Ascending aorta (tissue), 2 donors: Measurements from ENCODE around the gene NFIA. TPM values are rescaled to one million over a fixed set of nuclear protein-coding genes. Genes with fewer than 3 reads are reported as not detected.

Experiments used
- DNase-seq, 2 donors: peaks; one replicate each; pipeline ENCODE4 v3.0.0-alpha.2; 2019; ENCODE audit warnings: low spot score in 2 of 2
- H3K27ac ChIP-seq, 2 donors: fragments of 200-600 bp; sonication (generic); one replicate each; pipeline ENCODE4 v1.5.1; 2016 to 2017; ENCODE audit warnings: mild to moderate bottlenecking in 1 of 2
- H3K27me3 ChIP-seq: fragments of 200-600 bp; sonication (generic); one replicate; pipeline ENCODE4 v1.5.1; 2017
- H3K36me3 ChIP-seq, 2 donors: fragments of 200-600 bp; sonication (generic); one replicate each; pipeline ENCODE4 v1.5.1; 2016
- H3K4me1 ChIP-seq, 2 donors: fragments of 200-600 bp; sonication (generic); one replicate each; pipeline ENCODE4 v1.5.1; 2016 to 2017; ENCODE audit warnings: mild to moderate bottlenecking in 1 of 2
- H3K4me3 ChIP-seq, 2 donors: fragments of 200-600 bp; sonication (generic); one replicate each; pipeline ENCODE4 v1.5.1; 2016 to 2017; ENCODE audit warnings: mild to moderate bottlenecking in 1 of 2
- H3K9me3 ChIP-seq, 2 donors: fragments of 200-600 bp; sonication (generic); one replicate each; pipeline ENCODE4 v1.5.1; 2016
- intact Hi-C: fragments of 100-400 bp; cut with DNase I; formaldehyde crosslinking; loops from one replicate; pipeline ENCODE4 v1.15.1; 2023
- total RNA-seq: library from RNA; depleted of rRNA; stranded (reverse); fragments of >200 nt; gene quantifications from one replicate; pipeline ENCODE4 v1.1.0, GENCODE V29; 2016
- TF ChIP-seq, protein P1 (sequence below), 3 experiments: fragments of 200-600 bp in 2 of 3; fragments of 450-650 bp in 1 of 3; sonication (generic) in 2 of 3; IDR thresholded peaks; one replicate each; pipeline ENCODE4 v1.5.1; 2016 to 2019; ENCODE audit warnings: antibody characterized with exemption in 3 of 3, mild to moderate bottlenecking in 1 of 3, moderate library complexity in 1 of 3

NFIA gene
- total RNA-seq, 1 donor from 2014 or later, result 52.0 TPM

- no peaks in the 10 kb centered on the region for H3K27me3 ChIP-seq
- no peak overlapping the region for H3K4me3 ChIP-seq
- H3K9me3 ChIP-seq, result no peaks in the 10 kb centered on the region
- intact Hi-C loops, result no loop called here
- TF ChIP-seq, protein P1, sequence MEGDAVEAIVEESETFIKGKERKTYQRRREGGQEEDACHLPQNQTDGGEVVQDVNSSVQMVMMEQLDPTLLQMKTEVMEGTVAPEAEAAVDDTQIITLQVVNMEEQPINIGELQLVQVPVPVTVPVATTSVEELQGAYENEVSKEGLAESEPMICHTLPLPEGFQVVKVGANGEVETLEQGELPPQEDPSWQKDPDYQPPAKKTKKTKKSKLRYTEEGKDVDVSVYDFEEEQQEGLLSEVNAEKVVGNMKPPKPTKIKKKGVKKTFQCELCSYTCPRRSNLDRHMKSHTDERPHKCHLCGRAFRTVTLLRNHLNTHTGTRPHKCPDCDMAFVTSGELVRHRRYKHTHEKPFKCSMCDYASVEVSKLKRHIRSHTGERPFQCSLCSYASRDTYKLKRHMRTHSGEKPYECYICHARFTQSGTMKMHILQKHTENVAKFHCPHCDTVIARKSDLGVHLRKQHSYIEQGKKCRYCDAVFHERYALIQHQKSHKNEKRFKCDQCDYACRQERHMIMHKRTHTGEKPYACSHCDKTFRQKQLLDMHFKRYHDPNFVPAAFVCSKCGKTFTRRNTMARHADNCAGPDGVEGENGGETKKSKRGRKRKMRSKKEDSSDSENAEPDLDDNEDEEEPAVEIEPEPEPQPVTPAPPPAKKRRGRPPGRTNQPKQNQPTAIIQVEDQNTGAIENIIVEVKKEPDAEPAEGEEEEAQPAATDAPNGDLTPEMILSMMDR (IDR thresholded peaks at IDR 0.05), result no peak
- H3K36me3 ChIP-seq, result no peaks in the 10 kb centered on the region
- H3K27ac ChIP-seq, result peak overlapping the region; percentile 68 to 76
- no peak for DNase-seq
- peaks cover 0 to 30% of the 10 kb centered on the region in 2 donors for H3K4me1 ChIP-seq
These were observed 198.1 kb downstream of the NFIA start for GRCh38 chr1:61280452-61280851.

GRCh38 chr1:61282387-61282786 is 200.0 kb downstream of the NFIA start:
- intact Hi-C loops, result no loop called here
- no peak for DNase-seq
- H3K27me3 ChIP-seq, result no peaks in the 10 kb centered on the region
- H3K4me1 ChIP-seq, result peaks cover 0 to 38% of the 10 kb centered on the region in 2 donors
- no peak overlapping the region for H3K4me3 ChIP-seq
- TF ChIP-seq, protein P1 (IDR thresholded peaks at IDR 0.05), result no peak
- no peaks in the 10 kb centered on the region for H3K36me3 ChIP-seq
- H3K9me3 ChIP-seq, result no peaks in the 10 kb centered on the region
- H3K27ac ChIP-seq, result peak overlapping the region; percentile 68 to 76

DNA sequence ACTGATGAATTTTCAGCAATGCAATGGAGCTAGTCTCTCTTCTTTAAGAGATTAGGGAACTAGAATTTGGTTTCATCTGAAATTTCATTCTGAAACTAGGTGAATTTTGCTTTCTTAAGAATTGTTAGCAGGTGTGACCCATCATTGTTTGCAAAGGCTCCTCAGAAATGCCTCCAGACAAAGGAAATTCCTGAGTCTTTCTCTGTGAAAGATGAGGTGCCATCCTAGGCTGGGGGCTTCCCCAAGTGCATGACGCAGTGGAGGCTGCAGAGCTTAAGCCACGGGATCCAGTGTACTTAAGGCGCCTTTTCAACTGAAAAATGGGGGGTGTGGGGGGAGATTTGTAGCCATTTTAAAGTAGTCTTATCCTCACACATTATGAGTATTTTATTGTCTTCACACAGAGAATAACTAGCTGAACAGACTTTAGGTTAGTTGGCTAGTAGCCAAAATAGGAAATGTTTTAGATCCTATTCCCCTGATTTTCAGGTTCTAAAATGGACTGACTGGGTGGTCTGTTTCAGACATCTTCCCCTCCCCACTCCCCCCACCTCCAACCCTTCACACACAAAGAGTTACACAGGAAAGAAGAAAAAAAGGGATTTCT is 202.0 kb downstream of the NFIA start:
- H3K27ac ChIP-seq, result peak overlapping the region in 1 of 2 donors; percentile 56
- H3K36me3 ChIP-seq, result no peaks in the 10 kb centered on the region
- no peak overlapping the region for H3K4me3 ChIP-seq
- intact Hi-C loops, result no loop called here
- TF ChIP-seq, protein P1 (IDR thresholded peaks at IDR 0.05), result no peak
- no peaks in the 10 kb centered on the region for H3K9me3 ChIP-seq
- no peaks in the 10 kb centered on the region for H3K27me3 ChIP-seq
- H3K4me1 ChIP-seq, result peaks cover 0 to 43% of the 10 kb centered on the region in 2 donors
- no peak for DNase-seq

DNA sequence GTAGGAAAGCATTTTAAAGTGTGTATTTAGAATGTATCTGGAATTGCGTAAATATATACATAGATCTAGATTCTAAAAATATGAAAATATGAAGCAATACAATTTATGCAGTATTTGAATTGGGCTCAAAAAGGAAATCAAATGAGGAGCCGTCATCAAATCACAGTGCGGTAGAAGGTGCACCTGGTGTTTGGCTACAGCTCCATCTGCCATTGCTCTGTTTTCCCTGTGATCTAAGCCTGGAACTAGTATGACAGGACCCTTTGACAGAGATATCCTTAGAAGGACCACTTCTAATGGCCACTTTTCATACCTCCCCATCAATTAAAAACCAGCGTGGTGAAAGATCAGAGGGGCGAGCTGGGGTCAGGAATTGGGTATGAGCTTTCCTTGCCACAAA is 202.6 kb downstream of the NFIA start:
- TF ChIP-seq, protein P1 (IDR thresholded peaks at IDR 0.05), result no peak
- no peaks in the 10 kb centered on the region for H3K27me3 ChIP-seq
- no peak overlapping the region for H3K4me3 ChIP-seq
- DNase-seq, result no peak
- peak overlapping the region; percentile 56 to 76 for H3K27ac ChIP-seq
- intact Hi-C loops, result loop anchor here (5.0 kb wide), 3 partner anchors 143 to 352 kb away; no protein-coding TSS in a partner anchor
- no peaks in the 10 kb centered on the region for H3K36me3 ChIP-seq
- H3K9me3 ChIP-seq, result no peaks in the 10 kb centered on the region
- H3K4me1 ChIP-seq, result peaks cover 0 to 42% of the 10 kb centered on the region in 2 donors

- Histone ChIP-seq H3K36me3 (no peaks in the 10 kb centered on the region), H3K27ac (peak overlapping the region; percentile 56 to 76), H3K27me3 (no peaks in the 10 kb centered on the region), H3K4me3 (no peak overlapping the region), H3K4me1 (peaks cover 0 to 44% of the 10 kb centered on the region in 2 donors), H3K9me3 (no peaks in the 10 kb centered on the region)
- TF ChIP-seq, protein P1 (IDR thresholded peaks at IDR 0.05), result no peak
- no peak for DNase-seq
- intact Hi-C loops, result loop anchor here (5.0 kb wide), 3 partner anchors 143 to 352 kb away; no protein-coding TSS in a partner anchor
These were observed 203.1 kb downstream of the NFIA start for GRCh38 chr1:61285371-61285885.
